ENCODE measurements around the gene RNASEH2A. TPM values are rescaled to one million over a fixed set of nuclear protein-coding genes. Genes with fewer than 3 reads are reported as not detected.

RNASEH2A gene
- total and polyA plus RNA-seq, 2 of the 13 experiments (the other 11 are each of a cell fraction or from before 2014, with no cell fraction given): 25.1 to 35.8 TPM

GRCh38 chr19:12766051-12766521 is 40.3 kb upstream of the RNASEH2A start (continued):
- TF ChIP-seq IRF2 (CRISPR knock-in tag; IDR thresholded peaks at IDR 0.05): peak; percentile 83
- TF ChIP-seq ZBTB7B (CRISPR knock-in tag; IDR thresholded peaks at IDR 0.05): 0 out of 2 replicates have a peak, but pooled peaks have one; percentile 26
- 0 out of 2 replicates have a peak, but pooled peaks have one; percentile 39 for TF ChIP-seq MLX (CRISPR knock-in tag; IDR thresholded peaks at IDR 0.05)
- no peak for TF ChIP-seq CSRNP2 (CRISPR knock-in tag; conservative IDR thresholded peaks at IDR 0.05; ENCODE audit: low read depth)
- TF ChIP-seq ZBED4 (CRISPR knock-in tag; IDR thresholded peaks at IDR 0.05; ENCODE audit: borderline replicate concordance): 0 out of 2 replicates have a peak, but pooled peaks have one; percentile 50
- peak; percentile 57; the same call in 1 of the 2 replicates for TF ChIP-seq ZNF710 (CRISPR knock-in tag; IDR thresholded peaks at IDR 0.05; ENCODE audit: borderline replicate concordance)
- no peak for TF ChIP-seq NR2C2 (CRISPR knock-in tag; IDR thresholded peaks at IDR 0.05; ENCODE audit: borderline replicate concordance)
- no peak for TF ChIP-seq MAF1 (CRISPR knock-in tag; IDR thresholded peaks at IDR 0.05; ENCODE audit: borderline replicate concordance)
- TF ChIP-seq ZNF431 (CRISPR knock-in tag; IDR thresholded peaks at IDR 0.05; ENCODE audit: borderline replicate concordance, low read depth): no peak
- TF ChIP-seq HMG20A (CRISPR knock-in tag; IDR thresholded peaks at IDR 0.05; ENCODE audit: borderline replicate concordance): no peak
- TF ChIP-seq TAF15 (IDR thresholded peaks at IDR 0.05; ENCODE audit: low read depth, low read length, poor library complexity, severe bottlenecking): no peak
- 0 out of 2 replicates have a peak, but pooled peaks have one; percentile 48 for TF ChIP-seq REL (CRISPR knock-in tag; conservative IDR thresholded peaks at IDR 0.05)
- no peak for TF ChIP-seq CENPT (CRISPR knock-in tag; IDR thresholded peaks at IDR 0.05; ENCODE audit: low read depth)
- TF ChIP-seq KAT8 (CRISPR knock-in tag; IDR thresholded peaks at IDR 0.05): peak; percentile 63
- peak; percentile 77; the same call in 1 of the 2 replicates for TF ChIP-seq TSC22D2 (CRISPR knock-in tag; IDR thresholded peaks at IDR 0.05; ENCODE audit: borderline replicate concordance)
- peak; percentile 70; the same call in 1 of the 2 replicates for TF ChIP-seq ZNF768 (CRISPR knock-in tag; IDR thresholded peaks at IDR 0.05)
- TF ChIP-seq GPN1 (CRISPR knock-in tag; IDR thresholded peaks at IDR 0.05; ENCODE audit: borderline replicate concordance): no peak
- TF ChIP-seq JUN (CRISPR knock-in tag; IDR thresholded peaks at IDR 0.05): no peak
- TF ChIP-seq ZNF850 (CRISPR knock-in tag; conservative IDR thresholded peaks at IDR 0.05): no peak
- TF ChIP-seq KDM6A (CRISPR knock-in tag; IDR thresholded peaks at IDR 0.05; ENCODE audit: low read depth): no peak
- 0 out of 2 replicates have a peak, but pooled peaks have one; percentile 24 for TF ChIP-seq SOX5 (CRISPR knock-in tag; IDR thresholded peaks at IDR 0.05; ENCODE audit: borderline replicate concordance)
- TF ChIP-seq RBAK (CRISPR knock-in tag; IDR thresholded peaks at IDR 0.05): no peak
- TF ChIP-seq NFKBIZ (CRISPR knock-in tag; IDR thresholded peaks at IDR 0.05): no peak
- no peak for TF ChIP-seq ZKSCAN8 (CRISPR knock-in tag; IDR thresholded peaks at IDR 0.05; ENCODE audit: borderline replicate concordance)
